Fibroblast of peridontal ligament (primary cell): Measurements from ENCODE around the gene OCA2.

Source experiments
- DNase-seq: peaks from one replicate; pipeline ENCODE4 v3.0.0-alpha.2; 2010; ENCODE audit errors: extremely low read depth

The OCA2 gene

GRCh38 chr15:27949089-27949488 is 150.0 kb downstream of the OCA2 start:
- no peak for DNase-seq

- no peak for DNase-seq
Measured at GRCh38 chr15:27939246-27939645, 159.9 kb downstream of the OCA2 start.

- DNase-seq: no peak
Measured at GRCh38 chr15:27937851-27938250, 161.3 kb downstream of the OCA2 start.

GRCh38 chr15:27936164-27936563 is 163.0 kb downstream of the OCA2 start:
- DNase-seq: no peak

- DNase-seq: no peak
Measured at GRCh38 chr15:27935328-27935727, 163.8 kb downstream of the OCA2 start.

GRCh38 chr15:27934782-27935181 is 164.3 kb downstream of the OCA2 start:
- no peak for DNase-seq

- no peak for DNase-seq
Measured at GRCh38 chr15:27933562-27933961, 165.6 kb downstream of the OCA2 start.

GRCh38 chr15:27932600-27932999 is 166.5 kb downstream of the OCA2 start:
- no peak for DNase-seq

- DNase-seq: no peak
Measured at GRCh38 chr15:27928386-27928785, 170.7 kb downstream of the OCA2 start.

- DNase-seq: no peak
Measured at GRCh38 chr15:27912283-27912682, 186.8 kb downstream of the OCA2 start.

- DNase-seq: no peak
Measured at GRCh38 chr15:27906802-27907201, 192.3 kb downstream of the OCA2 start.

GRCh38 chr15:27903405-27903804 is 195.7 kb downstream of the OCA2 start:
- DNase-seq: no peak

- DNase-seq: no peak
Measured at GRCh38 chr15:27902680-27903385, 196.3 kb downstream of the OCA2 start.

- no peak for DNase-seq
Measured at GRCh38 chr15:27899583-27900285, 199.4 kb downstream of the OCA2 start.

- no peak for DNase-seq
Measured at GRCh38 chr15:27897481-27897880, 201.6 kb downstream of the OCA2 start.

- no peak for DNase-seq
Measured at GRCh38 chr15:27894645-27895044, 204.5 kb downstream of the OCA2 start.

GRCh38 chr15:27889258-27889657 is 209.9 kb downstream of the OCA2 start:
- no peak for DNase-seq

GRCh38 chr15:27885201-27885600 is 213.9 kb downstream of the OCA2 start:
- DNase-seq: no peak

GRCh38 chr15:27884726-27885125 is 214.4 kb downstream of the OCA2 start:
- DNase-seq: no peak

- no peak for DNase-seq
Measured at GRCh38 chr15:27878841-27879240, 220.3 kb downstream of the OCA2 start.

- no peak for DNase-seq
Measured at GRCh38 chr15:27873828-27874227, 225.3 kb downstream of the OCA2 start.

- DNase-seq: no peak
Measured at GRCh38 chr15:27873039-27873438, 226.1 kb downstream of the OCA2 start.

GRCh38 chr15:27872355-27872754 is 226.8 kb downstream of the OCA2 start:
- DNase-seq: no peak

GRCh38 chr15:27871902-27872260 is 227.2 kb downstream of the OCA2 start:
- DNase-seq: no peak
